Cardiac septum (tissue), 1 donor: ENCODE measurements around the gene JAM3. TPM values are rescaled to one million over a fixed set of nuclear protein-coding genes. Genes with fewer than 3 reads are reported as not detected.

Source experiments
- DNase-seq: peaks from one replicate; pipeline ENCODE4 v3.0.0-alpha.2; 2020; ENCODE audit warnings: low spot score
- intact Hi-C: fragments of 100-400 bp; cut with DNase I; formaldehyde crosslinking; loops from one replicate; pipeline ENCODE4 v1.14.0; 2022
- long read RNA-seq: library from polyadenylated mRNA; unstranded; transcript quantifications from one replicate; pipeline ENCODE4 v2.0.0, GENCODE V29; 2021
- total RNA-seq: library from RNA; stranded (reverse); fragmentation: NEBNext Ultra II Directional; extraction: Animal tissue kit (Norgen Biotek cat#: 25700); gene quantifications from one replicate; pipeline ENCODE4 v1.2.1, GENCODE V29; 2021
- donor health status: DM: no; HTN: no; CAD: no.

JAM3 gene
- 46.5 TPM for total RNA-seq
- long read RNA-seq, transcript JAM3-201 (9 exons, 3,912 nt), result major isoform, 59 of 83 reads
- long read RNA-seq, partial matches to known transcripts, result 6 of 83 reads
- long read RNA-seq, other reads (novel, unspliced or antisense), result 18 of 83 reads

GRCh38 chr11:134068829-134069425 is at the start of gene JAM3:
JAM3 (plus strand) TSS chr11:134069072; CDS start chr11:134069084, 12 bp downstream.
- intact Hi-C loops, result loop anchor here (2.0 to 5.0 kb wide), 2 partner anchors 58 to 73 kb away; no protein-coding TSS in a partner anchor

GRCh38 chr11:134019500-134019899 is 49.4 kb upstream of the JAM3 start:
- DNase-seq, result no peak
- intact Hi-C loops, result no loop called here

More at GRCh38 chr11:134068829-134069425, at the start of gene JAM3:
- DNase-seq, result peak; percentile 97

- intact Hi-C loops, result no loop called here
- no peak for DNase-seq
Observed at GRCh38 chr11:134020598-134020997, 48.3 kb upstream of the JAM3 start.

GRCh38 chr11:134021326-134021725 is 47.5 kb upstream of the JAM3 start:
- intact Hi-C loops, result no loop called here
- DNase-seq, result no peak

GRCh38 chr11:134022748-134023147 is 46.1 kb upstream of the JAM3 start:
- intact Hi-C loops, result no loop called here
- DNase-seq, result no peak

- no peak for DNase-seq
- intact Hi-C loops, result no loop called here
Observed at GRCh38 chr11:134024420-134025081, 44.3 kb upstream of the JAM3 start.

- peak; percentile 90 for DNase-seq
- intact Hi-C loops, result no loop called here
Observed at GRCh38 chr11:134025082-134025429, 43.8 kb upstream of the JAM3 start.

- intact Hi-C loops, result no loop called here
- no peak for DNase-seq
Observed at GRCh38 chr11:134026655-134027343, 42.1 kb upstream of the JAM3 start.

- intact Hi-C loops, result no loop called here
- no peak for DNase-seq
Observed at GRCh38 chr11:134027671-134028070, 41.2 kb upstream of the JAM3 start.

- intact Hi-C loops, result no loop called here
- no peak for DNase-seq
Observed at GRCh38 chr11:134028368-134028920, 40.4 kb upstream of the JAM3 start.

- no peak for DNase-seq
- intact Hi-C loops, result no loop called here
Observed at GRCh38 chr11:134030853-134031252, 38.0 kb upstream of the JAM3 start.

- no peak for DNase-seq
- intact Hi-C loops, result no loop called here
Observed at GRCh38 chr11:134032043-134032442, 36.8 kb upstream of the JAM3 start.

- DNase-seq, result no peak
- intact Hi-C loops, result no loop called here
Observed at GRCh38 chr11:134032501-134033091, 36.3 kb upstream of the JAM3 start.

- DNase-seq, result no peak
- intact Hi-C loops, result no loop called here
Observed at GRCh38 chr11:134033276-134033675, 35.6 kb upstream of the JAM3 start.

GRCh38 chr11:134033696-134034491 is 35.0 kb upstream of the JAM3 start:
- peak; percentile 92 for DNase-seq
- intact Hi-C loops, result loop anchor here (2.0 kb wide), 1 partner anchor 79 kb away; no protein-coding TSS in a partner anchor

GRCh38 chr11:134034496-134035381 is 34.1 kb upstream of the JAM3 start:
- intact Hi-C loops, result loop anchor here (2.0 kb wide), 1 partner anchor 80 kb away; no protein-coding TSS in a partner anchor
- DNase-seq, result no peak

GRCh38 chr11:134036492-134037045 is 32.3 kb upstream of the JAM3 start:
- intact Hi-C loops, result loop anchor here (2.0 kb wide), 1 partner anchor 90 kb away; no protein-coding TSS in a partner anchor
- no peak for DNase-seq
